HG02973 (cell line): ENCODE data around the gene CLN5.

Experiments used
- ATAC-seq: cut with Tn5 transposase; IDR thresholded peaks from one replicate; pipeline ENCODE4 v1.9.1; 2021; ENCODE audit warnings: moderate library complexity; ENCODE audit not compliant: unreplicated experiment

Gene CLN5

DNA sequence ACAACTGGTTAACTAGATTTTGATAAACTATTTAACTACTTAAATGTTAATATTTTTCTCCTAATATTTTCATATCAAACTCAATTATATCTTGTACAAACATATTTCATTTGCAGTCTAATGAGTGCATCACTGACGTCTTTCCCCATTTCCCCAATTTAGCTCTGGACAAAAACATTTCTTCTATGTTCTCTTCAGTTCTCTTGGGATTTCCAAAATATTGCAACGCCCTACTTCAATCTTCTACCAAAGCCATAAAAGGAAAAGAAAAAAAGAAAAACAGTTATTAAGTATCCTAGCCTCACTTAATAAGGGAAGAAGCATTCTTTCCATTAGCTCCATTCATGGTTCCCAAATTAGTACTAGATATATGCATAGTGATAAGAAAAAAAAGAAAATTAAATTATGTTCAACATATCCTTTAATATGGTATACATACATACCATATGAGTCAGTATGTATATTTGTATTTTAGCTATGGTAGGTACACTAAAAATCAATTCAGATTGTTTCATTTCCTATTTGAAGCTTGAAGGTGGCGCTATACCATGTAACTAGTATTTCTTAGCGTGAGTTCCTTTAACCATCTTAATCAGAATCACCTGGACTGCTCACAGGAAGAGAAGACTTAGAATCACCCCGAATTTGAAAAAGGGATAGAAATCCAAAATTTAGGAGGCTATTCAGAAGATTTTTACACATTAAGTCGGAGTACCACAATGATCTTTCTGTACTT is 25.2 kb downstream of the CLN5 start:
- ATAC-seq, result no peak

DNA sequence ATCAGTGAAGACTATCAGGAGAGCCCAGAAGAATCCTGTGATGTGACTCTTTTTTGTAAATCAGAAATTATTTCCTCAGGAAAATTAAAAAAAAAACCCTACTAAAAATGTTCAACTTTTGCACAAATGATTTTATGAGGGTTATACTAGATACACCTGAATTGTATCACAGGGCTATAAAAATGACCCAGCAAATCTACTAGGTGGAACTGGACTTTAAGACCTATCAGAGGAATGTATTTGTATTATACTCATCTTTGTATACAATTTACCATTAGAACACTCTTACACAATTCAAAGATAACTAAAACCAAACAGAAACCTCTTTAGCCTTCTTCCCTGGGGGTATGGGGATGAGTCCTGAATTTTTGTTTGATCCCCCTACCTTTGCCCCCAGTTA is 27.9 kb downstream of the CLN5 start:
- no peak for ATAC-seq

GRCh38 chr13:77022341-77022740 is 30.5 kb downstream of the CLN5 start:
- ATAC-seq, result no peak

- peak; percentile 55 for ATAC-seq
Observed at GRCh38 chr13:77026255-77026860, 34.5 kb downstream of the CLN5 start.

- ATAC-seq, result peak; percentile 46
Observed at GRCh38 chr13:77026861-77027621, 35.2 kb downstream of the CLN5 start, which contains the start of gene FBXL3. Gene FBXL3 (minus strand): TSS chr13:77027159. CDS start chr13:77021860, 5,299 bp downstream.

DNA sequence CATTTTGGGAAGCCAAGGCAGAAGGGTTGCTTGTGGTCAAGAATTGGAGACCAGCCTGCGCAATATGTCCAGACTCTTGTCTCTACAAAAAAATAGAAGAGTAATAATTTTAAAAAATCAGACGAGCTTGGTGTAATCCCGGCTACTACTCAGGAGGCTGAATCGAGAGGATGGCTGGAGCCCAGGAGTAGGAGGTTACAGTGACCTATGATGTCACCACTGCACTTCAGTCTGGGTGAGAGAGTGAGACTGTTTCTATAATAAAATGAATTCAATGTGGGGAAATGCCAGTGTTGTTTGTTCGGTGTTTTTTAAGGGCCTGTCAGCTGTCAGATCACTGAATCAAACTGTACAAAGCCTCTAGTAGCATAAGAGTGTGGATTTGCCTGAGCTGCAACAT is 36.3 kb downstream of the CLN5 start:
- no peak for ATAC-seq

- no peak for ATAC-seq
Observed at GRCh38 chr13:77029436-77029835, 37.6 kb downstream of the CLN5 start.

DNA sequence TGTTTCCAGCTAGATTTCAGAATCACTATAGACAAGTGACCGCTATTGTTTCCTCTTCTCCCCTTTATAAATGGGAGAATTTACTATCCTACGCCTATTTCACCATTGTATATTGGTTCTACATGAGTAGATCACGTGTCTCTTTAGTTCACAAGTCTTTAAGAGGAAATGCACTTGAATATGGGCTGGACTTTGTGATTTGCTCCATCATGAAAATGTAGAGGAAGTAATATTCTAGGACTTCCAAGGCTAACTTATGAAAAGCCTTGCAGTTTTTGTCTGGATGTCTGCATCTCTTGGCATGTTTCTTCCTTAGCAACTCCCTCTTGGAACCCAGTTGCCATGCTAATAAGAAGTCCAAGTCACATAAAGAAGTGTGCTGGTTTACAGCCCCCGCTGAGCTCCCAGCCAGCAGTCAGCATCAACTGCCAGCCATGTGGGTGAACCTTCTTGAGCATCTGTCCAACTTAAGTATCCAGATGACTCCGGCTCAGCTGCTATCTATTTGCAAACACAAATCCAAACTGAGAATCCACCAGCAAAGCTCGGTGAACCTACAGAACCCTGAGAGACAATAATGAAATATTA is 39.9 kb downstream of the CLN5 start:
- no peak for ATAC-seq

DNA sequence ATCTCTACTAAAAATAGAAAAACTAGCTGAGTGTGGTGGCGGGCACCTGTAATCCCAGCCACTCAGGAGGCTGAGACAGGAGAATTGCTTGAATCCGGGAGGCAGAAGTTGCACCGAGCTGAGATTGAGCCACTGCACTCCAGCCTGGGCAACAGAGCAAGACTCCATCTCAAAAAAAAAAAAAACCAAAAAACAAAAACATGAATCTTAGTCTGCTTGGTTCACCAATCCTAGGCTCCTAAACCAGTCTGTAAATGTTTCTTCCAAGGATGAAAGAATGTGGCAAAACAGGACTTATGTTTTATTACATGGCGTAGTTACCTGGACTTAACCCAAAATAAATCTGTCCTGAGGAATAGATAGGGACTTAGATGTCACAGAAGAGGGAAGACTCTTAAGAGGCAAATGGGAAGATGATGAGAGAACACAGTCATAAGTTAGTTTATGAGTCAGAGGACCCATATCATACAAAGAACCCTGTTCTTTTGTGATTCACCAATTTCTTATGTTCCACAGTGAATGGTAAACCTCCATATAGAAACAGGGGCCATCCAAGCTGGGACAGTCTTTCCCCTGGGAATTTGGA is 41.9 kb downstream of the CLN5 start:
- no peak for ATAC-seq

DNA sequence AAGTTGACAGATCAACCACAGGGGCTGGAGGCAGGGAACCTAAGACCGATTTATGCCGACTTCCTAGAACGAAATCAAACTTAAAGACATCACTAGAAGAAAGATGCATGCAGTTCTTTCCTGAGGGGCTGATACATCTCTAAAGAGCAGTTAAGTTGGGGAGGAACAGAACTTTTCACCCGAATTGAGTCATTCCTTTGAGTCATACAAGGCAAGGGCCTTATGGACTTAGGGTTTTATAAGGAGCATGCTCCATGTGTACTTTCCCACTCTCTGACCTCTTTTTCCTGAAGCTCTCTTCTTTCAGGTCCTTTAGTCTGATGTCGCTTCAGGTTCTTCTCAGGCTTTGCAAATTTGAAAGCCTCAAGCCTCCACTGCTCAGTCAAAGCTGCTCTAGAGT is 43.0 kb downstream of the CLN5 start:
- no peak for ATAC-seq

- ATAC-seq, result no peak
Observed at GRCh38 chr13:77036279-77036678, 44.4 kb downstream of the CLN5 start.

- no peak for ATAC-seq
Observed at GRCh38 chr13:77038907-77039480, 47.1 kb downstream of the CLN5 start.

DNA sequence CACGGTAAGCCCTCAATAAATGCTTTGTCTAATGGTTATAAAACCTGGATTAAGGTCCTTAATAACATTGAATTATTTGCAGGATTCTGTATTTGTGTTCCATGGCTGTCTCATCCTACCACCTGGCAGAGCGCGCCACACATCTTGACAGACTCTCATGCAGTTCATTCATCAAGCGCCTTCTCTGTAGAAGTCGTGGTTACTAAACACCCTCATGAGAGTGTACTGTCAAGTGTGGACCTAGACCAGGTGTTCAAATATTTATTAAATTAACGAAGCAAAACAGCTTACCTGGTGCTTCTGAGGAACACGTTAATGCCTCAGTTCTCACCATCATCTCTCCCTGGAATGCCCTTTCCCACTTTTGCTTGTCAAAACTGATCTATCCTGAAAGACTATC is 48.2 kb downstream of the CLN5 start:
- no peak for ATAC-seq

GRCh38 chr13:77040835-77041234 is 49.0 kb downstream of the CLN5 start:
- no peak for ATAC-seq

DNA sequence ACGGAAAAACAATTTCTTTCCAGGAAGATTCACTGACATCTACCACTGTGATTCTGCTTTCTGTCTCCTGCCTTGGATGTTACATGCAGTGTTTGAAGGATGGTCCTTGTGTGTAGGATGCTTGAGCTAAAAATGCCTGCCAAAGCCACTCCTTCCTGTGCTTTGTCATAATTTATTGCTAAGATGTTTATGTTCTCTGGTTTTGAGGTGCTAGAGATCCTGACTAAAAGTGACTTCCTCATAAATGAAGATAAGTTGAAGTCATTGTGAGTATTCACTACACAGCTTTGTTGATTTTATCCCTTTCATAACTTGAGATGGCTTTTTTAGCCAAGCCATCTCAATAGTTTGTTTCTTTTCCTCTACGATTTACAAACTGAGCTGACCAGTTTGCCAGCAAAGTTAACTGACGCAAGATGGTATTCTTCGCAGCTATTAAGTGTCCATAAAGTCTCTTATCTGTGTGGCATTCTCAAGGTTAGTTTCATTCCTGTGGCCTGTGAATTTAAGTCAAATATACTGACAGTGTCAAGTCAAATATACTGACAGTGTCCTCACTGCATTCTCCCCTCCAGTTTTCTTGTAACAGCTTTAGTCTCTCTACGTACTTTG is 50.8 kb downstream of the CLN5 start:
- ATAC-seq, result no peak

DNA sequence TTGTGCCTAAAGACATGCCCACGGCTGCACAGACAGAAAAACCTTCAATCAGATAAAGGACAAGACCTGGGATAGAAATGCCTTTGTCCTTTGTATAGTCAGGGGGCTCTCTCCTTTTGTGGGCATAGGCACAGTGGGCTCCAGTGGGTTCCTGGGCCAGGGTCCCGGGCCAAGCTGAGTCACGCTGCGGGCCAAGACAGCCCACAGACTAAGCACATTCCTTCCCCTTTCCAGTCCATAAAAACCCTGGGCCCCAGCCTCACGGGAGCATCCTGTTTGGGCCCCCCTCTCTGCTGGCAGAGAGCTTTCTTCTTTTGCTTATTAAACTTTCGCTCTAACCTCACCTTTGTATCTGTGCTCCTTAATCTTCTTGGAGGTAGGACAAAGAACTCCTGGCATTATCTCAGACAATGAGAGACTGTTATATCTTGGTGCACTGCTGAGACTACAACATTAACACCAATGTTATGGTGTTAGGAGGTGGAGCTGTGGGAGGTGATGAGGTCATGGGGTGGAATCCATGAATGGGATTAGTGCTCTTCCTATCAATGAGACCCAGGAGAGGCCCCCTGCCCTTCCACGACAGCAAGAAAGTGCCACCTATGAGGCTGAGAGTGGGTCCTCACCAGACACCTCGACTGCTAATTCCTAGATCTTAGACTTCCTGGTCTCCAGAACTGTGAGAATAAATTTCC is 55.9 kb downstream of the CLN5 start:
- ATAC-seq, result no peak

DNA sequence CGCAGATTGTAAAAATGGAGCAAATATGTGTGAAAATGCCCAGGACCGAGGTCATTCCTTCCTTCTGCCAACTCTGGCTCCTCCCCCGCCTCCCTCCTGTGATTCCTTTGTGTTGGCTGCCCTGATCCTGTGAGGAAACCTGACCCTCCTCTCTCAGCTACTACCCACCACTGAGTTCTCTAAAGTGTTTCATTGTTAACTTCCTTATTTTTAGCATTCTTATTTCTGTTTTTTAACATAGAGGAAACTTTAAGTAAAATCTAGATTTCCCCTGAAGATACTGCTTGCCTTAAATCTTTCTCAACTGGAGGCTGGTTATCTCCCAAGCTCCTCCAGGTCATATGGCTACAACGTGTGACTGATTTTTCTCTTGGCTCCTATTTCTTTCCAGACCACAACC is 56.8 kb downstream of the CLN5 start:
- no peak for ATAC-seq

GRCh38 chr13:77053192-77053591 is 61.3 kb downstream of the CLN5 start:
- ATAC-seq, result no peak
